Panc1 (cell line): ENCODE results near the gene MYRF. TPM values are rescaled to one million over a fixed set of nuclear protein-coding genes. Genes with fewer than 3 reads are reported as not detected.

Experiments
- ATAC-seq: fragments of 200-7000 bp; cut with Tn5 transposase; 2 replicates; pipeline ENCODE4 v1.9.1; 2020; ENCODE audit warnings: mild to moderate bottlenecking, moderate library complexity
- BruUV-seq: library from RNA; stranded (reverse); fragments of 400-500 nt; replicated peaks from 2 replicates; lab custom pipeline; 2021; lab: Mats Ljungman, UMichigan
- CTCF ChIA-PET: fragments of 300-600 bp; sonication (Branson Sonifier 250); formaldehyde crosslinking; loops from one replicate; lab custom pipeline; 2022; ENCODE audit warnings: antibody characterized with exemption; lab: Charles Lee
- POLR2A ChIA-PET: fragments of 300-600 bp; sonication (Branson Sonifier 250); formaldehyde crosslinking; loops from one replicate; lab custom pipeline; 2022; ENCODE audit warnings: antibody characterized with exemption; lab: Charles Lee
- DNase-seq: peaks from one replicate; pipeline ENCODE4 v3.0.0-alpha.2; 2010; ENCODE audit warnings: low read depth, low spot score
- H3K27ac ChIP-seq: 2 replicates; pipeline ENCODE4 v1.5.1; 2011; ENCODE audit warnings: mild to moderate bottlenecking, low read length, inconsistent platforms
- H3K27me3 ChIP-seq: fragments of 200-500 bp; sonication (Bioruptor generic); 2 replicates; pipeline ENCODE4 v1.6.0; 2014; ENCODE audit warnings: low read length, inconsistent platforms; ENCODE audit not compliant: control insufficient read depth, insufficient read depth
- H3K36me3 ChIP-seq: fragments of 200-500 bp; sonication (Bioruptor generic); 2 replicates; pipeline ENCODE4 v1.5.1; 2014; ENCODE audit warnings: inconsistent platforms, mild to moderate bottlenecking, low read length, moderate library complexity; ENCODE audit not compliant: control insufficient read depth, insufficient read depth
- H3K4me1 ChIP-seq: 2 replicates; pipeline ENCODE4 v1.5.1; 2011; ENCODE audit warnings: inconsistent platforms, mild to moderate bottlenecking, low read length, moderate library complexity; ENCODE audit not compliant: control insufficient read depth, insufficient read depth
- H3K4me3 ChIP-seq, 2 experiments: 2 replicates each; pipeline ENCODE4 v1.5.1; 2011 to 2012; ENCODE audit warnings: low read depth in 2 of 2, low read length in 2 of 2, mild to moderate bottlenecking in 2 of 2, inconsistent platforms in 1 of 2, moderate library complexity in 1 of 2
- H3K9me3 ChIP-seq: fragments of 200-500 bp; sonication (Bioruptor generic); 2 replicates; pipeline ENCODE4 v1.5.1; 2014; ENCODE audit warnings: low read depth, mild to moderate bottlenecking, inconsistent platforms, low read length, moderate library complexity; ENCODE audit not compliant: control insufficient read depth, insufficient read depth
- POLR2AphosphoS5 ChIP-seq: IDR thresholded peaks from 2 replicates; pipeline ENCODE4 v1.6.1; 2012; ENCODE audit warnings: mild to moderate bottlenecking, low read depth, low read length, moderate library complexity
- SIN3A ChIP-seq: IDR thresholded peaks from 2 replicates; pipeline ENCODE4 v1.6.1; 2012; ENCODE audit warnings: low read depth, mild to moderate bottlenecking, low read length, moderate library complexity, borderline replicate concordance; ENCODE audit not compliant: insufficient read depth
- TCF7L2 ChIP-seq: IDR thresholded peaks from 2 replicates; pipeline ENCODE4 v1.6.1; 2011; ENCODE audit warnings: mild to moderate bottlenecking, low read depth, low read length, inconsistent platforms
- in situ Hi-C: cut with HindIII; loops from 2 replicates; pipeline ENCODE4 v1.10.0; 2016; ENCODE audit warnings: low sequenced_read_pairs, low pct_unique_long_range_greater_than_20kb
- intact Hi-C: fragments of 100-400 bp; cut with micrococcal nuclease; formaldehyde crosslinking; loops from one replicate; pipeline ENCODE4 v1.10.0; 2022; ENCODE audit not compliant: unreplicated experiment
- total RNA-seq: library from RNA; stranded (reverse); gene quantifications from one replicate; pipeline ENCODE4 v1.2.1, GENCODE V29; 2021; ENCODE audit not compliant: unreplicated experiment
- TF ChIP-seq, protein P1 (sequence below), 2 experiments: IDR thresholded peaks; 2 replicates each; pipeline ENCODE4 v1.6.1; 2011 to 2012; ENCODE audit warnings: low read depth in 2 of 2, control low read depth in 1 of 2, low read length in 1 of 2, mild to moderate bottlenecking in 1 of 2, moderate library complexity in 1 of 2; ENCODE audit not compliant: insufficient read depth in 1 of 2
- TF ChIP-seq, protein P2 (sequence below): fragments of 450-650 bp; IDR thresholded peaks from 2 replicates; pipeline ENCODE4 v1.5.1; 2017; ENCODE audit warnings: mild to moderate bottlenecking

MYRF gene
- total RNA-seq, 1 experiment from 2014 or later = 2.8 TPM

DNA sequence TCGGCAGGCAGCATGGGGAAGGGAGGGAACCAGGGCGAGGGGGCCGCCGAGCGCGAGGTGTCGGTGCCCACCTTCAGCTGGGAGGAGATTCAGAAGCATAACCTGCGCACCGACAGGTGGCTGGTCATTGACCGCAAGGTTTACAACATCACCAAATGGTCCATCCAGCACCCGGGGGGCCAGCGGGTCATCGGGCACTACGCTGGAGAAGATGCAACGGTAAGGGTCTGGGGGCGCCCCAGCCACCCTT lies 75.9 kb downstream of the MYRF start:
- intact Hi-C loops = no loop called here
- CTCF ChIA-PET = no interaction called here
- no peak; the same call in 1 of the 2 replicates for ATAC-seq
- POLR2A ChIA-PET = interaction anchor here (1.8 kb wide), 1 partner anchor 13 kb away, joined by 10 read pairs; no protein-coding TSS in a partner anchor
- in situ Hi-C loops = no loop called here
- Histone ChIP-seq H3K27ac (peak overlapping the region; percentile 92), H3K36me3 (no peaks in the 10 kb centered on the region), H3K4me3 (peak overlapping the region; percentile 81 to 82), H3K4me1 (peaks cover 38% of the 10 kb centered on the region), H3K9me3 (no peaks in the 10 kb centered on the region), H3K27me3 (no peaks in the 10 kb centered on the region)
- no TSS peak for BruUV-seq
- DNase-seq = no peak
- no peak for TF ChIP-seq TCF7L2
- TF ChIP-seq, protein P1, sequence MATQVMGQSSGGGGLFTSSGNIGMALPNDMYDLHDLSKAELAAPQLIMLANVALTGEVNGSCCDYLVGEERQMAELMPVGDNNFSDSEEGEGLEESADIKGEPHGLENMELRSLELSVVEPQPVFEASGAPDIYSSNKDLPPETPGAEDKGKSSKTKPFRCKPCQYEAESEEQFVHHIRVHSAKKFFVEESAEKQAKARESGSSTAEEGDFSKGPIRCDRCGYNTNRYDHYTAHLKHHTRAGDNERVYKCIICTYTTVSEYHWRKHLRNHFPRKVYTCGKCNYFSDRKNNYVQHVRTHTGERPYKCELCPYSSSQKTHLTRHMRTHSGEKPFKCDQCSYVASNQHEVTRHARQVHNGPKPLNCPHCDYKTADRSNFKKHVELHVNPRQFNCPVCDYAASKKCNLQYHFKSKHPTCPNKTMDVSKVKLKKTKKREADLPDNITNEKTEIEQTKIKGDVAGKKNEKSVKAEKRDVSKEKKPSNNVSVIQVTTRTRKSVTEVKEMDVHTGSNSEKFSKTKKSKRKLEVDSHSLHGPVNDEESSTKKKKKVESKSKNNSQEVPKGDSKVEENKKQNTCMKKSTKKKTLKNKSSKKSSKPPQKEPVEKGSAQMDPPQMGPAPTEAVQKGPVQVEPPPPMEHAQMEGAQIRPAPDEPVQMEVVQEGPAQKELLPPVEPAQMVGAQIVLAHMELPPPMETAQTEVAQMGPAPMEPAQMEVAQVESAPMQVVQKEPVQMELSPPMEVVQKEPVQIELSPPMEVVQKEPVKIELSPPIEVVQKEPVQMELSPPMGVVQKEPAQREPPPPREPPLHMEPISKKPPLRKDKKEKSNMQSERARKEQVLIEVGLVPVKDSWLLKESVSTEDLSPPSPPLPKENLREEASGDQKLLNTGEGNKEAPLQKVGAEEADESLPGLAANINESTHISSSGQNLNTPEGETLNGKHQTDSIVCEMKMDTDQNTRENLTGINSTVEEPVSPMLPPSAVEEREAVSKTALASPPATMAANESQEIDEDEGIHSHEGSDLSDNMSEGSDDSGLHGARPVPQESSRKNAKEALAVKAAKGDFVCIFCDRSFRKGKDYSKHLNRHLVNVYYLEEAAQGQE (IDR thresholded peaks at IDR 0.05; ENCODE audit: insufficient read depth in 1 of 2, low read depth in 2 of 2, low read length in 1 of 2) = no peak
- TF ChIP-seq SIN3A = no peak
- TF ChIP-seq, protein P2, sequence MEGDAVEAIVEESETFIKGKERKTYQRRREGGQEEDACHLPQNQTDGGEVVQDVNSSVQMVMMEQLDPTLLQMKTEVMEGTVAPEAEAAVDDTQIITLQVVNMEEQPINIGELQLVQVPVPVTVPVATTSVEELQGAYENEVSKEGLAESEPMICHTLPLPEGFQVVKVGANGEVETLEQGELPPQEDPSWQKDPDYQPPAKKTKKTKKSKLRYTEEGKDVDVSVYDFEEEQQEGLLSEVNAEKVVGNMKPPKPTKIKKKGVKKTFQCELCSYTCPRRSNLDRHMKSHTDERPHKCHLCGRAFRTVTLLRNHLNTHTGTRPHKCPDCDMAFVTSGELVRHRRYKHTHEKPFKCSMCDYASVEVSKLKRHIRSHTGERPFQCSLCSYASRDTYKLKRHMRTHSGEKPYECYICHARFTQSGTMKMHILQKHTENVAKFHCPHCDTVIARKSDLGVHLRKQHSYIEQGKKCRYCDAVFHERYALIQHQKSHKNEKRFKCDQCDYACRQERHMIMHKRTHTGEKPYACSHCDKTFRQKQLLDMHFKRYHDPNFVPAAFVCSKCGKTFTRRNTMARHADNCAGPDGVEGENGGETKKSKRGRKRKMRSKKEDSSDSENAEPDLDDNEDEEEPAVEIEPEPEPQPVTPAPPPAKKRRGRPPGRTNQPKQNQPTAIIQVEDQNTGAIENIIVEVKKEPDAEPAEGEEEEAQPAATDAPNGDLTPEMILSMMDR = no peak
- TF ChIP-seq POLR2AphosphoS5 = no peak

DNA sequence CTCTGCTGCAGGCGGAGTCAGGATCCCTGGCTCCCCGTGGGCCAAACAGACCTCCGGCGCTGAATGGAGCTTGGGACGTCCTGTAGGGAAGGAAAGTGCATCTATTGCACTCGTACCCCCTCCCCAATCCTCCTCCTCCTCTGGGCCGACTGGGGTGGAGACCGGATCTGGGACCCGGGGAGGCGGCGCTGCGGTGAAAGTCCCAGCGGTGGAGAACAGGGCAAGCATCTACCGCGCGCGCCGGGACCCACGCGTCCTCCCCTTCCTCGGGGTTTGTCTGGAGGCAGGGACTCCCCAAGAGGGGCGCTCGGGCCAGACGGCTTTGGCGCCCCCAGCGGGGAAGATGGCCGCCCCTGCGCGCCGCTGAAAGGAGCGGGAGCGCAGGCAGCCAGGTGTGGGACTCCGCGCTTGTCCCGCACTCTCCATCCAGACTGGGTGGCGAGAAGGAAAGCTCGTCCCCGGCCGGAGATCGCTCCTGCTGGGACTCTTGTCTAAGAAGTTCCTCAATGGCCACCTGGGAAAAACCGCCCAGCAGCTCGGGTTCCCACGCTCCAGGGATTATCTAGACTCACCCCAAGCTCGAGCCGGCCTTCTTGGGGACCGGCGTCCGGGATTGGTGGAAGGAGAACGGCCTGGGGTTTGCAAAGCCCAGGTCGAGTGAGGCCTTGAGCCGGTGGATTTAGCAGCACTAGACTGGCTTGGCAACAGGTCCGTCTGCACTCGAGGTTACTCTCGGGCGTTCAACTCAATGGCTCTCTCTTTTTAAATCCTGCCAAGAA lies 76.4 kb downstream of the MYRF start:
- in situ Hi-C loops = no loop called here
- Histone ChIP-seq H3K27ac (peak overlapping the region; percentile 92), H3K36me3 (no peaks in the 10 kb centered on the region), H3K27me3 (no peaks in the 10 kb centered on the region), H3K9me3 (no peaks in the 10 kb centered on the region), H3K4me1 (peaks cover 43% of the 10 kb centered on the region), H3K4me3 (peak overlapping the region; percentile 81 to 82)
- TF ChIP-seq, protein P2 = peak; percentile 75; the same call in 1 of the 2 replicates
- TF ChIP-seq POLR2AphosphoS5 = no peak
- no peak for TF ChIP-seq SIN3A
- no peak for TF ChIP-seq TCF7L2
- DNase-seq (no peak), ATAC-seq (peak; percentile 59)
- no TSS peak for BruUV-seq
- POLR2A ChIA-PET = interaction anchor here (1.8 kb wide), 1 partner anchor 14 kb away, joined by 10 read pairs; no protein-coding TSS in a partner anchor
- intact Hi-C loops = no loop called here
- CTCF ChIA-PET = no interaction called here
